Measurements from ENCODE around the gene ITPKC. TPM values are rescaled to one million over a fixed set of nuclear protein-coding genes. Genes with fewer than 3 reads are reported as not detected.
A peak's percentile ranks its signal among the peaks of the same experiment; 100 is the strongest.

ITPKC gene
- polyA plus RNA-seq, 1 of the 3 experiments (the other 2 are of a cell fraction) = 6.3 TPM

GRCh38 chr19:40778706-40779284 is 61.9 kb downstream of the ITPKC start:
- Histone ChIP-seq H2AFZ (ENCODE audit: low read depth) (peak overlapping the region; percentile 60; the same call in 1 of the 2 replicates), H3K9me2 (no peaks in the 10 kb centered on the region), H3K4me1 (ENCODE audit: control insufficient read depth in 1 of 2, insufficient read depth in 2 of 2, low read depth in 1 of 2, low read length in 1 of 2) (peaks cover 6 to 9% of the 10 kb centered on the region in 2 experiments; a peak in 2 of 4 replicates), H3K9ac (peak overlapping the region; percentile 85), H3K9me3 (no peaks in the 10 kb centered on the region), H3K79me2 (ENCODE audit: insufficient read depth) (peaks cover 15% of the 10 kb centered on the region; the same call in 1 of the 2 replicates), H3K4me2 (peak overlapping the region; percentile 78), H4K20me1 (ENCODE audit: insufficient read depth) (no peaks in the 10 kb centered on the region), H3F3A (replicated peaks; ENCODE audit: insufficient read depth) (peaks cover 13% of the 10 kb centered on the region), H3K27me3 (ENCODE audit: insufficient read depth) (no peaks in the 10 kb centered on the region), H3K27ac (ENCODE audit: low read depth in 2 of 2, low read length in 1 of 2) (peak overlapping the region; percentile 85 to 99; a peak in 3 of 4 replicates), H3K36me3 (replicated peaks in 1 of 2; ENCODE audit: control insufficient read depth in 1 of 2, insufficient read depth in 2 of 2, low read length in 1 of 2) (no peaks in the 10 kb centered on the region), H3K4me3 (ENCODE audit: low read depth in 2 of 2, low read length in 1 of 2) (peak overlapping the region; percentile 61 to 67)
- DNase-seq = no peak
- TF ChIP-seq RCOR1 (IDR thresholded peaks at IDR 0.05; ENCODE audit: low read length) (no peak), YY1 (IDR thresholded peaks at IDR 0.05; ENCODE audit: low read depth) (no peak), MAX (IDR thresholded peaks at IDR 0.05; ENCODE audit: low read depth) (no peak), RFX5 (IDR thresholded peaks at IDR 0.05; ENCODE audit: low read length) (0 out of 2 replicates have a peak, but pooled peaks have one; percentile 34)
- ChIA-PET CTCF (interaction anchor here (0.6 to 2.4 kb wide), 6 partner anchors 19 to 116 kb away, joined by 3 to 20 read pairs (median 4); partner anchors contain the start of gene EGLN2), POLR2A (interaction anchor here (0.8 to 3.3 kb wide), 10 partner anchors 8 to 1081 kb away, joined by 3 to 31 read pairs (median 7); partner anchors contain the start of genes ACTMAP, COQ8B, EGLN2 and ITPKC)
- WGBS (ENCODE audit: low lambda C conversion rate) = 10% methylated on average over 7 of the region's 7 CpGs

GRCh38 chr19:40780582-40780981 is 63.7 kb downstream of the ITPKC start:
- peaks cover 13% of the 10 kb centered on the region for H3F3A ChIP-seq (replicated peaks; ENCODE audit: insufficient read depth)
- no peak overlapping the region for H3K4me2 ChIP-seq
- H3K36me3 ChIP-seq (replicated peaks in 1 of 2; ENCODE audit: control insufficient read depth in 1 of 2, insufficient read depth in 2 of 2, low read length in 1 of 2) = no peaks in the 10 kb centered on the region
- H3K27me3 ChIP-seq (ENCODE audit: insufficient read depth) = no peaks in the 10 kb centered on the region
- peaks cover 15% of the 10 kb centered on the region; the same call in 1 of the 2 replicates for H3K79me2 ChIP-seq (ENCODE audit: insufficient read depth)
- no peaks in the 10 kb centered on the region for H4K20me1 ChIP-seq (ENCODE audit: insufficient read depth)
- no peak overlapping the region for H3K27ac ChIP-seq (ENCODE audit: low read depth in 2 of 2, low read length in 1 of 2)
- POLR2A ChIA-PET = no interaction called here
- DNase-seq = no peak
- TF ChIP-seq PBX3 (IDR thresholded peaks at IDR 0.05) = no peak
- TF ChIP-seq JUND (IDR thresholded peaks at IDR 0.05) = no peak
- no peak for TF ChIP-seq FOXJ3 (CRISPR knock-in tag; IDR thresholded peaks at IDR 0.05)
- no peak for TF ChIP-seq RAD21 (IDR thresholded peaks at IDR 0.05; ENCODE audit: low read length)
- no peak for TF ChIP-seq FOSL2 (IDR thresholded peaks at IDR 0.05; ENCODE audit: borderline replicate concordance, low read depth)
- no peak for TF ChIP-seq SIN3A (IDR thresholded peaks at IDR 0.05; ENCODE audit: borderline replicate concordance, low read depth, low read length)
- no peak for TF ChIP-seq NRF1 (IDR thresholded peaks at IDR 0.05; ENCODE audit: low read depth, low read length)
- no peak for TF ChIP-seq GABPA (IDR thresholded peaks at IDR 0.05; ENCODE audit: low read depth)
- TF ChIP-seq POLR2AphosphoS5 (IDR thresholded peaks at IDR 0.05; ENCODE audit: low read depth, low read length) = no peak
- no peak for TF ChIP-seq RCOR1 (IDR thresholded peaks at IDR 0.05; ENCODE audit: low read length)
- TF ChIP-seq YY1 (IDR thresholded peaks at IDR 0.05; ENCODE audit: low read depth) = no peak
- no peak for TF ChIP-seq FOXM1 (IDR thresholded peaks at IDR 0.05; ENCODE audit: low read depth)
- TF ChIP-seq NFIC (IDR thresholded peaks at IDR 0.05; ENCODE audit: borderline replicate concordance) = no peak
- no peak for TF ChIP-seq TAF1 (IDR thresholded peaks at IDR 0.05; ENCODE audit: borderline replicate concordance, low read depth, low read length)
- no peak for TF ChIP-seq EZH2phosphoT487 (IDR thresholded peaks at IDR 0.05; ENCODE audit: borderline replicate concordance, low read depth)
- no peak for TF ChIP-seq SMC3 (IDR thresholded peaks at IDR 0.05; ENCODE audit: low read depth, low read length)
- no peak overlapping the region for H3K9ac ChIP-seq
- WGBS (ENCODE audit: low lambda C conversion rate) = 94% methylated on average over 5 of the region's 5 CpGs
- no peak overlapping the region for H2AFZ ChIP-seq (ENCODE audit: low read depth)
- CTCF ChIA-PET = interaction anchor here (1.3 kb wide), 1 partner anchor 18 kb away, joined by 5 read pairs; the partner anchor contains the start of gene EGLN2
- H3K4me3 ChIP-seq (ENCODE audit: low read depth in 2 of 2, low read length in 1 of 2) = no peak overlapping the region
- no peaks in the 10 kb centered on the region for H3K9me3 ChIP-seq
- peaks cover 6 to 9% of the 10 kb centered on the region in 2 experiments; a peak in 2 of 4 replicates for H3K4me1 ChIP-seq (ENCODE audit: control insufficient read depth in 1 of 2, insufficient read depth in 2 of 2, low read depth in 1 of 2, low read length in 1 of 2)
- H3K9me2 ChIP-seq = no peaks in the 10 kb centered on the region

Data from SK-N-SH (cell line).